DMS 273 (cell line): ENCODE data around the gene MGRN1.

ENCODE experiments used
- DNase-seq: peaks from one replicate; lab custom pipeline; 2025; ENCODE audit not compliant: unreplicated experiment; lab: John Stamatoyannopoulos, UW

MGRN1 gene

DNA sequence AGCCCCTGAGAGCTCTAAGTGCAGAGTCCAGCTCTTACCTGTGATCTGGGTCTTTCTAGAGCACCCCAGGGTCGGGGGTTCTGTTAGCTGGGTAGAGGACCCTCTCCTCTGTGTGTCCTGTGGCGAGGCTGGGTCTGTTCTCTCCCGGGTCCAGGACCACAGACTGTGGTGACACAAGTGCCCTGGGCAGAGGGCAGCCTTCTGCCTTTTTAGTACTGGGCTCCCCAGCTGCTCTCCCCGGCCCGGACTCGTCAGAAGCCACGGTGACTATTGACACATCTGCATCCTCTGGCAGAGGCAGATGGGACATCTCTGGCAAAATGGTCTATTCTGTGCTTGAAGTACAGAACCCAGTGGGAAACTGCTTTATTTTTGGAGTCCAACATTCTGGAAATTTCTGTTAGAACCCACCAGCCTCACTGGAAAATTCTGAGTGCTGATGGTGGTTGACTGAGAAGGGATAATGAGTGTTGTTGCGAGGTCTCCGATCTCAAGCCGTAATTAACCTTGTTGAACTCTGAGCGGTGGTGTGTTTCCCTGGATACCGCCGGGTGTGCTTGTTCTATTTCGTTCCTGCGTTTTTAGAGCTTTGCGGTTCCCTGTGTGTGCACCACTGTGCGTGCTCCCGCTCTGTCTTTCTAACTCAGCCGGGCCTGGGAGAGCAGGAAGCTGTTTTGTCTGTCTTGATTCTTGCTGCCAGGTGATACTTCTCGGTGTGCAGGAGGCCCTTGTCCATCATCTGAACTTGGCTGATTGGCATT lies 42.8 kb downstream of the MGRN1 start:
- no peak for DNase-seq

- no peak for DNase-seq
Observed at GRCh38 chr16:4668313-4668960, 43.8 kb downstream of the MGRN1 start.

DNA sequence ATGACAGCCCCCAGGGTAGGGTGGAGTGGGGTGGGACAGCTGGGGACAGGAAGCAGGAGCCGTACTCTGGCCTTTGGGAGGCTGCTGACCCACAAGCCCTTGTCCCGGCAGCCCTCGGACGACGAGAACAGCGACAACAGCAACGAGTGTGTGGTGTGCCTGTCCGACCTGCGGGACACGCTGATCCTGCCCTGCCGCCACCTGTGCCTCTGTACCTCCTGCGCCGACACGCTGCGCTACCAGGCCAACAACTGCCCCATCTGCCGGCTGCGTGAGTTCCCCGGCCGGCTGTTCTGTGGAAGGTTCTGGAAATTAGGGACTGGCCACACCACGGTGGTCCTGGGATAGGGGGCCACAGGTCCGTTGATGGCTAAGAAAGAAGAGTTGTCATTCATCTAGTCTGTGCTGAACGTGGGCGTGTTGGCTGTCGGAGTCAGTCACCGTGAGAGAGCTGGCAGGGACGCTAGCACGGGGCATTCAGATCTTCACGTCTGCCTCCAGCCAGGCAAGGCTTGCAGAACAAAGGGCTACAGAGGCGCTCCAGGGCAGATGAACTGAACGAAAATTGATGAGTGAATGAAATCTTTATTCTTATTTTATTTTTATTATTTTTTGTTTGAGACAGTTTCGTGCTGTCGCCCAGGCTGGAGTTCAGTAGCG lies 48.9 kb downstream of the MGRN1 start:
- DNase-seq = no peak

- DNase-seq = no peak
Observed at GRCh38 chr16:4674926-4675530, 50.4 kb downstream of the MGRN1 start.

DNA sequence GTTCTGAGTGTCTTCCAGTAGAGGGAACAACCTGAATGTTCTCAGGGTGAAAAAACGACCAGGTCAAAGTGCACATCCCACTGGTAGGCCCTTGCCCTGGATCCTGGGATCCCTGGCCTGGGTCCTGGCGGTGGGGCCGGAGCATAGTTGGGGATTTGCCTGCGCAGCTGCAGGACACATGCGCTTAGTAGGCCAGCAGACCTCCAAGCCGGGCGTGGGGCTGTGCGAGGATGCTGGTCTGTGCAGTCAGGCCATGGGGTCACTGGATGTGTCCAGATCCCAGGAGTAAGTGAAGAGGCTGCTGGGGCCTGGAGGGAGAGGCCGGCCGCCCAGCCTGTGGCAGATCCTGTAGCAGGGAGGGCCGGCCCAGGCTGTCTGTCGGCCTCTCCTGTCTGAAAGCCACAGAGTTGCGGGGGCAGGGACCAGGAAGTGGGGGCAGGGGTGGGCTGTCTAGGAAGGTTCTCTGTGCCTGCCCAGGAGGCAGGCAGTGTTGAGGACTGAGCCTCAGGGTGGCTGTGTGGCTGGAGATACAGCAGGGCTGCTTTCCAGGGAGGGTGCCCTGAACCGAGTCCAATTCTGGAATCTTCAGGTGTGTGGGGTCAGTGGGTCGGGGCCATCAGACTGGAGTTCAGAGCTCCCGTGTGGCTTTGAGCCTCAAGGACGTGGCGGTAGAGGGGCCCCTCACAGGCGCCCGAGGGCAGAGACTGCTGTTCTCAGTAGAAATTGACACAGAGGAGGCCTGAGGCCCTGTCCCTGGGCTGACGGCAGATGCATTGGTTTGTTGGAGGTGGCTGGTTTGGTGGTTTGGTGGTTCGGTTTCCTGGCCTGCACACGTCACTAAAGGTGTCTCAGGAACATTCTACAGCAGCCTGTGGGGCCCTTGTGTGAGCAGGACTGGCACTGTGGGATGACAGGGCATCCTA lies 51.5 kb downstream of the MGRN1 start:
- no peak for DNase-seq

- no peak for DNase-seq
Observed at GRCh38 chr16:4676831-4677230, 52.2 kb downstream of the MGRN1 start.

- DNase-seq = no peak
Observed at GRCh38 chr16:4677390-4677789, 52.8 kb downstream of the MGRN1 start.

DNA sequence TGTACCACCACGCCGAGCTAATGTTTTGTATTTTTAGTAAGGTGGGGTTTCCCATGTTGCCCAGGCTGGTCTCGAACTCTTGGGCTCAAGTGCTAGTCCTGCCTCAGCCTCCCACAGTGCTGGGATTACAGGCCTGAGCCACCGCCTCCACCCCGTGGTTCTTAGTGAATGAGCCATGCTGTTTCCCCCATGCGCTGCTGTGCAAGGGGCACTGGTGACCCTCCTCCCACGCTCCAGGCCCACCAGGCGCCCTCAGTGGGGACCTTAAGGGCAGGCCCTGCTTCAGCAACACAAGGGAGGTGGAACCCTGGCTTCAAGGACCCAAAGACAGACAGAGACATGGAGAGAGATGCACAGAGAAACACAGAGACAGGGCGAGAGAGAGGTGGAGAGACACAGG lies 53.4 kb downstream of the MGRN1 start:
- no peak for DNase-seq

DNA sequence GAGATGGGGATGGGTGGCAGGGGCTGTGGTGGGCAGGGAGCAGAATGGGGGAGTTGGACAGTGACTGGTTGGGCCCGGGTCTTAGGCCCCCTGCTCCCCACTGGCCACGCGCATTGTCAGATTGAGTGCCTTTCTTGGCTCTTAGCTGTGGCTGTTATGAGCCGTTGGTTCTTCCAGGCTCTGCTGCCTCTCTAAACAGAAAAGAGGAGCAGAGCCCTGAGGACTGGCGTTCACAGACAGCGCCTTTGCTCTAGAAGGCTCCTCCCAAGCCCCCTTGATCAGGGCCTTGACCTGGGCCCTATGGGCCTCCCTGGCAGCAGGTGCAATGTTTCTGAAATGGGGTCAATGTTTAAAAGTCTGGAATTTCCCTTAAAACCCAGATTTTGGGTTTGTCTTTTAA lies 54.0 kb downstream of the MGRN1 start:
- DNase-seq = no peak

- no peak for DNase-seq
Observed at GRCh38 chr16:4679156-4679849, 54.7 kb downstream of the MGRN1 start.

DNA sequence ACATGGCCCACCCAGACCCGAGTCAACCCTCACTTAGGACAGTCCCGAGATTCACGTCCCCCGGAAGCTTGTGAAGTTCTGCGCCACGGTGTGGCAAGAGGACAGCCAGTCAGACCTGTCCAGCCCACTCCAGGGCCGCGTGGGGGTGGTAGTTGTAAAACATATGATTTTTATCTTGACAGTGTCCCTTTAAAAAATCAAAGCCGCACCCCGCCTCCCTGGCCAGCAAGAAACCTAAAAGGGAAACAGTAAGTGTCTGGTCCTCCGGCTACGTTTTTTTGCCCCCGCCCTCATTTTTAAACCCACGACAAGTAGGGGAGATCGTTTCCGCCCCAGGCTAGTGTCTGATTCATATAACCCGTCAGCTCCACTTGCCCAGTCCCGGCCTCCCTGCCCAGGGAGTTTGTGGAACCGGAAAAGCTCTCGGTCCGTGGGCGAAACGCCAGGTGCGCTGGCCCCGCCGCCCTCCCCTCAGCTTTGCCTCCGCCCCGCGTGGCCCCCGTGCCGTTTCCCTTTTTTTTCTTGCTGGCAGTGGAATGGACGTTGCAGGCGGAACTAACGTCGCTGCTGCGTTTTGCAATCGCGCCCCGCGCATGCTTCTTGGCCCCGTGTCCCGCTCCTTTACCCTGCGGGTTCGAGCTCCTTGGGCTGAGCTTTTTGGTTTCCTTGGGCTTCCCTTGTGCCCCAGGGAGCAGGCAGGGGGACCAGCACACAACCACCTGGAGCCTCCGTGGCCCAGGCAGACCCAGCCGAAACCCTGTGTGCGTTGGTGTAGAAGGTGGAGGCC lies 55.4 kb downstream of the MGRN1 start:
- no peak for DNase-seq

GRCh38 chr16:4680673-4681470 lies 56.2 kb downstream of the MGRN1 start:
- DNase-seq = no peak

GRCh38 chr16:4681471-4682083 lies 57.0 kb downstream of the MGRN1 start:
- no peak for DNase-seq

GRCh38 chr16:4682084-4682591 lies 57.5 kb downstream of the MGRN1 start:
- DNase-seq = no peak

DNA sequence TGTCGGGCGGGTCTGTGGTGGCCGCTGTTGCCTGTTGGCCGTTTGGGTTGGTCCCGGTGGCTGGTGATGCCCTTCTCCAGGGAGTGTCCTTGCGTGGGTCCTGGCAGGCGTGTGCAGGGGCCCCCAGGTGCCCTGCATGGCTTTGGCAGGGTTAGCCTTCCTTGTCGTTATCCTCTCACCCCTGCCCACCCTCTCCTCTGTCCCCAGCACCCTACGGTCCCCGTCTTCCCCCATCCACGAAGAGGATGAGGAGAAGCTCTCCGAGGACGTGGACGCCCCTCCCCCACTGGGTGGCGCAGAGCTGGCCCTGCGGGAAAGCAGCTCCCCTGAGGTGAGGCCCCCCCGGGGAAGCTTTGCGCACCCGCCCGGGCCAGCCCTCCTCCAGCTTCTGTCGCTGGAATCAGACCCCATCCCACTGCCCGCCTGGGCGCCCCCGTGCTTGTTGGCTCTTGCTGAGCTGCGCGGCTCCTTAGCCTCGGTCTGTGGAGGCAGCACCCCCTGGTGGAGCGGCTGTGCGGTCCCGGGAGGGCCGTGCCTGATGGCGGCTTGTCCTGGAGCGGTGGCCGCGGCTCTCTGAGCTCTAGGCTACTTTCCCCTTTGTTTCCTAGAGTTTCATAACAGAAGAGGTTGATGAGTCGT lies 58.1 kb downstream of the MGRN1 start:
- DNase-seq = peak; percentile 36

- no peak for DNase-seq
Observed at GRCh38 chr16:4683255-4684057, 58.8 kb downstream of the MGRN1 start.
